ENCODE measurements around the gene RUNX2.

RUNX2 gene

DNA sequence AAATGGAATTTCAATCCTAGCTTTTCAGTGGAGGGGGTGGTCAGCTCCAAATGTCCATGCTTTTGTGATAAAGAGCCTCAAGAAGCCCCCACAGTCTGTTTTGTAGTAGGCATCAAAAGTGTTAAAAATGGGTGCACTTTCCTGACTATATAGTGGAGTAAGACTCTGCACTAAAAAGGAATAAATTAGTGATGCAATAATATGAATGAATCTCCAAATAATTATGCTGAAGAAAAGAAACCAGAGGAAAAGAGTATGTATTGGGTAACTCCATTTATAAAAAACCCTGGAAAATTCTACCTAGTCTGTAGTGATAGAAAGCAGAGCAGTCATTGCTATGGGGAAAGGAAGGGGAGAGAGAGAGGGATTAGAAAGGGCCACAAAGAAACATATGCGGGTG is 360.1 kb downstream of the RUNX2 start:
- TF ChIP-seq GLIS3 (CRISPR knock-in tag; IDR thresholded peaks at IDR 0.05): no peak
- no peak for TF ChIP-seq TCF4 (CRISPR knock-in tag; IDR thresholded peaks at IDR 0.05; ENCODE audit: borderline replicate concordance)
- TF ChIP-seq SNAI2 (CRISPR knock-in tag; IDR thresholded peaks at IDR 0.05): no peak
- no peak for TF ChIP-seq PPARA (CRISPR knock-in tag; IDR thresholded peaks at IDR 0.05; ENCODE audit: borderline replicate concordance)
- TF ChIP-seq CSDC2 (CRISPR knock-in tag; IDR thresholded peaks at IDR 0.05): no peak

DNA sequence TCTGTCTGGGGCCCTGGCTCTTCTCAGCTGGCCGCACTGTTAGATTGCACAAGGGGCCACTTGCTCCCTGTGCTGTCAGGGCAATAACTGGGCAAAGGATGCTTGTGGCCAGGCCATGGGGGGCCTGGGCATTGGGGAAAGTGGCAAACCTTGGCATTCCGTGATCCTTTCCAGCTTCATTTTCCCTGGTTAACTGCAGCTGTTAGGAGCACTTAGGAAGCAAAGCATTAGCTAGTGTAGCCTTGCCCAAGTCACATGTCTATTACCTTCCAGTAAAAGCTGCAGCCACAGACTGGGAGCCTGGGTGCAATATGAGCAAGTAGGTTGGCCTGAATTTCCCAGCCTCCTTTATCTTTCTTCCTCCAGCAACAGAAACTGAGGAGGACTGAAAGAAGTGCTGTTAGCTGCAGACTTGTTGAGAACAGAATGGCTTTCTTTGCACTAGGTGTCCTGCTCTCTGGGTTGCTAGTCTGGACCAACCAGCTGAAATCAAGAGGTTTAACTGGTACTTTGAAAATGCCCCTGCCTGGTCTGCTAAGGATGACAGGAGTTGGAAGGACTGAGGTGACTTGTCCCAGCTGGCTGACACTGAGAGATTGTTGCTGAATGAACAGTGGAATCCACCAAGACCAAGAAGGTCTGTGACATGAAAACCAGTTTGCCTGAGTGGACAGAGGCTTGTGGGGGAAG is 361.9 kb downstream of the RUNX2 start:
- TF ChIP-seq, protein P1, sequence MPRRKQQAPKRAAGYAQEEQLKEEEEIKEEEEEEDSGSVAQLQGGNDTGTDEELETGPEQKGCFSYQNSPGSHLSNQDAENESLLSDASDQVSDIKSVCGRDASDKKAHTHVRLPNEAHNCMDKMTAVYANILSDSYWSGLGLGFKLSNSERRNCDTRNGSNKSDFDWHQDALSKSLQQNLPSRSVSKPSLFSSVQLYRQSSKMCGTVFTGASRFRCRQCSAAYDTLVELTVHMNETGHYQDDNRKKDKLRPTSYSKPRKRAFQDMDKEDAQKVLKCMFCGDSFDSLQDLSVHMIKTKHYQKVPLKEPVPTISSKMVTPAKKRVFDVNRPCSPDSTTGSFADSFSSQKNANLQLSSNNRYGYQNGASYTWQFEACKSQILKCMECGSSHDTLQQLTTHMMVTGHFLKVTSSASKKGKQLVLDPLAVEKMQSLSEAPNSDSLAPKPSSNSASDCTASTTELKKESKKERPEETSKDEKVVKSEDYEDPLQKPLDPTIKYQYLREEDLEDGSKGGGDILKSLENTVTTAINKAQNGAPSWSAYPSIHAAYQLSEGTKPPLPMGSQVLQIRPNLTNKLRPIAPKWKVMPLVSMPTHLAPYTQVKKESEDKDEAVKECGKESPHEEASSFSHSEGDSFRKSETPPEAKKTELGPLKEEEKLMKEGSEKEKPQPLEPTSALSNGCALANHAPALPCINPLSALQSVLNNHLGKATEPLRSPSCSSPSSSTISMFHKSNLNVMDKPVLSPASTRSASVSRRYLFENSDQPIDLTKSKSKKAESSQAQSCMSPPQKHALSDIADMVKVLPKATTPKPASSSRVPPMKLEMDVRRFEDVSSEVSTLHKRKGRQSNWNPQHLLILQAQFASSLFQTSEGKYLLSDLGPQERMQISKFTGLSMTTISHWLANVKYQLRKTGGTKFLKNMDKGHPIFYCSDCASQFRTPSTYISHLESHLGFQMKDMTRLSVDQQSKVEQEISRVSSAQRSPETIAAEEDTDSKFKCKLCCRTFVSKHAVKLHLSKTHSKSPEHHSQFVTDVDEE (CRISPR knock-in tag; IDR thresholded peaks at IDR 0.05): no peak
- TF ChIP-seq ZNF70 (CRISPR knock-in tag; IDR thresholded peaks at IDR 0.05): no peak
- TF ChIP-seq ISL1 (CRISPR knock-in tag; IDR thresholded peaks at IDR 0.05): no peak
- no peak for TF ChIP-seq ESRRG (CRISPR knock-in tag; IDR thresholded peaks at IDR 0.05)
- TF ChIP-seq ARNTL (CRISPR knock-in tag; IDR thresholded peaks at IDR 0.05; ENCODE audit: borderline replicate concordance, low read depth): no peak
- no peak for TF ChIP-seq ZNF8 (CRISPR knock-in tag; IDR thresholded peaks at IDR 0.05)
- no peak for TF ChIP-seq CSDC2 (CRISPR knock-in tag; IDR thresholded peaks at IDR 0.05)
- TF ChIP-seq ZFP30 (CRISPR knock-in tag; IDR thresholded peaks at IDR 0.05): no peak
- TF ChIP-seq BACH2 (CRISPR knock-in tag; IDR thresholded peaks at IDR 0.05; ENCODE audit: borderline replicate concordance): no peak
- no peak for TF ChIP-seq GLIS3 (CRISPR knock-in tag; IDR thresholded peaks at IDR 0.05)
- no peak for TF ChIP-seq ZNF565 (CRISPR knock-in tag; conservative IDR thresholded peaks at IDR 0.05; ENCODE audit: low read depth)
- TF ChIP-seq, protein P2, sequence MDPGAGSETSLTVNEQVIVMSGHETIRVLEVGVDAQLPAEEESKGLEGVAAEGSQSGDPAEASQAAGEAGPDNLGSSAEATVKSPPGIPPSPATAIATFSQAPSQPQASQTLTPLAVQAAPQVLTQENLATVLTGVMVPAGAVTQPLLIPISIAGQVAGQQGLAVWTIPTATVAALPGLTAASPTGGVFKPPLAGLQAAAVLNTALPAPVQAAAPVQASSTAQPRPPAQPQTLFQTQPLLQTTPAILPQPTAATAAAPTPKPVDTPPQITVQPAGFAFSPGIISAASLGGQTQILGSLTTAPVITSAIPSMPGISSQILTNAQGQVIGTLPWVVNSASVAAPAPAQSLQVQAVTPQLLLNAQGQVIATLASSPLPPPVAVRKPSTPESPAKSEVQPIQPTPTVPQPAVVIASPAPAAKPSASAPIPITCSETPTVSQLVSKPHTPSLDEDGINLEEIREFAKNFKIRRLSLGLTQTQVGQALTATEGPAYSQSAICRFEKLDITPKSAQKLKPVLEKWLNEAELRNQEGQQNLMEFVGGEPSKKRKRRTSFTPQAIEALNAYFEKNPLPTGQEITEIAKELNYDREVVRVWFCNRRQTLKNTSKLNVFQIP (CRISPR knock-in tag; IDR thresholded peaks at IDR 0.05; ENCODE audit: borderline replicate concordance, low read depth): no peak
- TF ChIP-seq, protein P3, sequence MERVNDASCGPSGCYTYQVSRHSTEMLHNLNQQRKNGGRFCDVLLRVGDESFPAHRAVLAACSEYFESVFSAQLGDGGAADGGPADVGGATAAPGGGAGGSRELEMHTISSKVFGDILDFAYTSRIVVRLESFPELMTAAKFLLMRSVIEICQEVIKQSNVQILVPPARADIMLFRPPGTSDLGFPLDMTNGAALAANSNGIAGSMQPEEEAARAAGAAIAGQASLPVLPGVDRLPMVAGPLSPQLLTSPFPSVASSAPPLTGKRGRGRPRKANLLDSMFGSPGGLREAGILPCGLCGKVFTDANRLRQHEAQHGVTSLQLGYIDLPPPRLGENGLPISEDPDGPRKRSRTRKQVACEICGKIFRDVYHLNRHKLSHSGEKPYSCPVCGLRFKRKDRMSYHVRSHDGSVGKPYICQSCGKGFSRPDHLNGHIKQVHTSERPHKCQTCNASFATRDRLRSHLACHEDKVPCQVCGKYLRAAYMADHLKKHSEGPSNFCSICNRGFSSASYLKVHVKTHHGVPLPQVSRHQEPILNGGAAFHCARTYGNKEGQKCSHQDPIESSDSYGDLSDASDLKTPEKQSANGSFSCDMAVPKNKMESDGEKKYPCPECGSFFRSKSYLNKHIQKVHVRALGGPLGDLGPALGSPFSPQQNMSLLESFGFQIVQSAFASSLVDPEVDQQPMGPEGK (CRISPR knock-in tag; IDR thresholded peaks at IDR 0.05; ENCODE audit: borderline replicate concordance): no peak
- no peak for TF ChIP-seq TOX (CRISPR knock-in tag; IDR thresholded peaks at IDR 0.05; ENCODE audit: borderline replicate concordance)
- no peak for TF ChIP-seq ZC3H10 (CRISPR knock-in tag; IDR thresholded peaks at IDR 0.05)
- no peak for ATAC-seq

More for the DNA sequence above, 360.1 kb downstream of the RUNX2 start:
- ATAC-seq: no peak

DNA sequence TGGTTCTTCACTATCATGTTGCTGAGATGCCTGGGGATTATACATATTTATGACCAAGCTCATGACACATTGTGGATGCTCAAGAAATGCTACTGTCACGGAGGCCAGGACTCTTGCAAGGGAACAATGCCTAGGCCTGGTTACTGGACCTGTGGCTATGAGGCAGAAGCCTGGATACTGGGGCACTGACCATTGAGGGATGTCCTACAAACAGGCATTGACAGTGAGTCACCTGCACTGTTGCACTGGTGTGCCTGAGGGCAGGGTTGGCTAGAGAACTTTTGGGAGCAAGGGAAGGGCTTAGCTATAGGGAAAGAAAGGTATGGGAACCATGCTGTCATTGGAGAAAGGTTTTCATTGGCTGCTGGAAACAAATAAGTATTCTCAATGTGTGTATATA is 362.7 kb downstream of the RUNX2 start:
- no peak for ATAC-seq

DNA sequence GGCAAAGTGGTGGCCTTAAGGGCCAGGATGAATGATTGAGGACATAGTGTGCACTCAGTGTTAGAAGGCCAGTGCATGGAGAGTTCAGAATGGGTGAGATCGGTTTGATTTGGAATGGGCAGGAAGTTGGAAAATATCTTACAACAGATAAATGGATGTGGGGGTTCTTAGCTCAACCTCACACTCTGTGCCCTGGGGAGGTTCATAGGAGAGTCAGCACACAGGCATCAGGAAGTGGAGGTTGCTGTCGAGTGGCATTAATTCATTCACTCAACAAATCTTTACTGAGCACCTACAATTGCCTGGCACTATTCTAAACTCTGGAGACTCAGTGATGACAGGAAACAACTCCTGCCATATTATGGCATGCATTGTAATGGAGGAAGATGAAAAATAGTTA is 363.3 kb downstream of the RUNX2 start:
- no peak for TF ChIP-seq ISL1 (CRISPR knock-in tag; IDR thresholded peaks at IDR 0.05)
- no peak for TF ChIP-seq ESRRG (CRISPR knock-in tag; IDR thresholded peaks at IDR 0.05)
- TF ChIP-seq ZFP30 (CRISPR knock-in tag; IDR thresholded peaks at IDR 0.05): no peak
- TF ChIP-seq ZNF565 (CRISPR knock-in tag; conservative IDR thresholded peaks at IDR 0.05; ENCODE audit: low read depth): no peak
- TF ChIP-seq TOX (CRISPR knock-in tag; IDR thresholded peaks at IDR 0.05; ENCODE audit: borderline replicate concordance): no peak
- no peak for TF ChIP-seq OSR1 (CRISPR knock-in tag; IDR thresholded peaks at IDR 0.05)
- TF ChIP-seq GLIS3 (CRISPR knock-in tag; IDR thresholded peaks at IDR 0.05): no peak
- no peak for TF ChIP-seq RARB (CRISPR knock-in tag; IDR thresholded peaks at IDR 0.05)
- TF ChIP-seq CSDC2 (CRISPR knock-in tag; IDR thresholded peaks at IDR 0.05): no peak
- TF ChIP-seq ARNTL (CRISPR knock-in tag; IDR thresholded peaks at IDR 0.05; ENCODE audit: borderline replicate concordance, low read depth): no peak
- TF ChIP-seq, protein P2 (CRISPR knock-in tag; IDR thresholded peaks at IDR 0.05; ENCODE audit: borderline replicate concordance, low read depth): no peak
- TF ChIP-seq, protein P3 (CRISPR knock-in tag; IDR thresholded peaks at IDR 0.05; ENCODE audit: borderline replicate concordance): no peak
- no peak for TF ChIP-seq ZNF70 (CRISPR knock-in tag; IDR thresholded peaks at IDR 0.05)
- ATAC-seq: no peak

More for the DNA sequence above, 362.7 kb downstream of the RUNX2 start:
- no peak for TF ChIP-seq TCF4 (CRISPR knock-in tag; IDR thresholded peaks at IDR 0.05; ENCODE audit: borderline replicate concordance)
